Body of pancreas (tissue), 4 donors: Measurements from ENCODE around the gene WNT5B.

Experiments
- CTCF ChIP-seq, 7 experiments: fragments of 450-650 bp in 4 of 7; fragments of 200-600 bp in 3 of 7; sonication (generic) in 3 of 7; IDR thresholded peaks; one replicate each; pipeline ENCODE4 v1.5.1; 2016 to 2019; ENCODE audit warnings: antibody characterized with exemption in 7 of 7
- POLR2A ChIP-seq, 3 donors: fragments of 450-650 bp; IDR thresholded peaks; one replicate each; pipeline ENCODE4 v1.6.1; 2016; ENCODE audit warnings: antibody characterized with exemption in 3 of 3, mild to moderate bottlenecking in 2 of 3

- no peak for TF ChIP-seq CTCF (IDR thresholded peaks at IDR 0.05)
- TF ChIP-seq POLR2A (IDR thresholded peaks at IDR 0.05): no peak
Measured at GRCh38 chr12:1640328-1641234, 11.6 kb downstream of the WNT5B start.
